WTC11 (cell line): ENCODE data around the gene DAD1.

Source experiments
- CTCF ChIP-seq: fragments of 200-600 bp; IDR thresholded peaks from 2 replicates; pipeline ENCODE4 v1.8.0; 2022; ENCODE audit warnings: antibody characterized with exemption
- NR1H2 ChIP-seq: sonication (generic); formaldehyde crosslinking; IDR thresholded peaks from 2 replicates; pipeline ENCODE4 v1.9.0; 2021; ENCODE audit warnings: mild to moderate bottlenecking, moderate library complexity, missing genetic modification reagents
- USF2 ChIP-seq: sonication (generic); formaldehyde crosslinking; IDR thresholded peaks from 2 replicates; pipeline ENCODE4 v1.8.1; 2023; ENCODE audit warnings: mild to moderate bottlenecking, missing genetic modification reagents, moderate library complexity
- ZNF138 ChIP-seq: sonication (generic); formaldehyde crosslinking; conservative IDR thresholded peaks from 2 replicates; pipeline ENCODE4 v1.8.1; 2022; ENCODE audit warnings: mild to moderate bottlenecking, moderate library complexity, missing genetic modification reagents
- ZNF416 ChIP-seq: fragments of 250-450 bp; sonication (Bioruptor Pico); IDR thresholded peaks from 2 replicates; pipeline ENCODE4 v1.9.0; 2021; ENCODE audit warnings: mild to moderate bottlenecking, inconsistent platforms

- TF ChIP-seq ZNF416 (no peak), ZNF138 (CRISPR knock-in tag) (no peak), CTCF (no peak), NR1H2 (no peak), USF2 (CRISPR knock-in tag) (no peak)
Observed at GRCh38 chr14:22597771-22598098, 8.7 kb upstream of the DAD1 start.
